Heart right ventricle (tissue), 16 donors: ENCODE data around the gene MCRS1. TPM values are rescaled to one million over a fixed set of nuclear protein-coding genes. Genes with fewer than 3 reads are reported as not detected.

ENCODE experiments used
- ATAC-seq, 8 donors: fragments of 200-7000 bp; cut with Tn5 transposase; one replicate each; pipeline ENCODE4 v1.9.1; 2020; ENCODE audit warnings: mild to moderate bottlenecking in 8 of 8, moderate library complexity in 8 of 8, moderate number of reproducible peaks in 1 of 8
- DNase-seq, 2 donors: peaks; one replicate each; pipeline ENCODE4 v3.0.0-alpha.2; 2020
- H3K27ac ChIP-seq, 10 donors: fragments of 200-600 bp; sonication (generic) in 2 of 10; one replicate each; pipeline versions ENCODE4 v1.5.0 to v1.8.0; 2020 to 2022; ENCODE audit warnings: mild to moderate bottlenecking in 3 of 10
- H3K27me3 ChIP-seq, 7 donors: fragments of 200-600 bp; one replicate each; pipeline ENCODE4 v1.8.0; 2021 to 2022; ENCODE audit warnings: mild to moderate bottlenecking in 2 of 7
- H3K36me3 ChIP-seq, 9 donors: fragments of 200-600 bp; sonication (generic) in 1 of 9; one replicate each; pipeline versions ENCODE4 v1.5.0 to v1.8.0; 2020 to 2022; ENCODE audit warnings: mild to moderate bottlenecking in 2 of 9
- H3K4me1 ChIP-seq, 9 donors: fragments of 200-600 bp; sonication (generic) in 1 of 9; one replicate each; pipeline versions ENCODE4 v1.5.0 to v1.8.0; 2020 to 2022; ENCODE audit warnings: mild to moderate bottlenecking in 4 of 9
- H3K4me3 ChIP-seq, 10 donors: fragments of 200-600 bp; sonication (generic) in 2 of 10; one replicate each; pipeline versions ENCODE4 v1.5.0 to v1.8.0; 2020 to 2022; ENCODE audit warnings: mild to moderate bottlenecking in 7 of 10, moderate library complexity in 2 of 10
- H3K9me3 ChIP-seq, 11 donors: fragments of 200-600 bp in 10 of 11; sonication (generic) in 2 of 11; one replicate each; pipeline versions ENCODE4 v1.5.0 to v1.8.0; 2013 to 2022; ENCODE audit warnings: mild to moderate bottlenecking in 2 of 11, control low read depth in 1 of 11, moderate library complexity in 1 of 11
- WGBS, 2 donors: extraction: QIAGEN DNeasy Blood & Tissue Kit; methylation state at CpG; one replicate each; pipeline ENCODE4 v1.1.7; 2013; ENCODE audit warnings: inconsistent platforms in 1 of 2; 5-methylcytosine and 5-hydroxymethylcytosine counted together
- intact Hi-C, 10 donors: fragments of 100-400 bp; cut with DNase I; formaldehyde crosslinking; loops; one replicate each; pipeline versions ENCODE4 v1.11.1 to v1.14.2; 2022
- polyA plus RNA-seq, 2 donors: library from polyadenylated mRNA; stranded (reverse); fragments of 200-250 nt; gene quantifications; one replicate each; pipeline ENCODE4 v1.2.3, GENCODE V29; 2013
- total RNA-seq, 10 donors: library from RNA; stranded (reverse); fragmentation: NEBNext Ultra II Directional in 3 of 10; extraction: Animal tissue kit (Norgen Biotek cat#: 25700) in 3 of 10; gene quantifications; one replicate each; pipeline versions ENCODE4 v1.2.1 to v1.2.4, GENCODE V29; 2021 to 2023
- TF ChIP-seq, protein P1 (sequence below), 9 donors: fragments of 200-600 bp; sonication (generic) in 2 of 9; IDR thresholded peaks; one replicate each; pipeline versions ENCODE4 v1.5.0 to v1.8.0; 2021 to 2022; ENCODE audit warnings: antibody characterized with exemption in 9 of 9, mild to moderate bottlenecking in 5 of 9, moderate library complexity in 1 of 9
- donor health status: Arrhythmogenic right ventricular cardiomyopathy.
- donor health status: ischemic (EF 13 %, LVEDD 7.1; RV severe dilation, severe dysfunction).
- donor health status: healthy with polysubstance abuse.
- donor health status: DM: no; HTN: yes; CAD: no.
- donor health status: DM: no; HTN: no; CAD: no.
- donor health status: ischemic (EF 25% LVEDD 6.9; RV normal size, moderate dysfunction).
- donor health status: ischemic (EF 25% LVEDD 5.7; RV mildly dilated, moderate dysfunction).
- donor health status: healthy.
- donor health status: DM: yes; HTN: yes; CAD: no.
- donor health status: Ischemic cardiomyopathy.
- donor health status: ischemic (EF 35%, LVEDD 5.7; RV mildly dilated, moderate dysfunction).
- donor health status: nonischemic (EF 11% LVEDD 7.7; RV severe dilation, severe dysfunction).
- donor health status: DM: yes; HTN: yes; CAD: no.
- donor health status: PGD.
- donor health status: ischemic (EF 29% LVEDD 5.4; RV normal size, mild dysfunction).
- donor health status: nonischemic (EF 23%, LVEDD 6.1; RV moderate dilation, normal function).

The MCRS1 gene
- total and polyA plus RNA-seq, 12 donors, result 72.6 to 118 (median 82.2) TPM

DNA sequence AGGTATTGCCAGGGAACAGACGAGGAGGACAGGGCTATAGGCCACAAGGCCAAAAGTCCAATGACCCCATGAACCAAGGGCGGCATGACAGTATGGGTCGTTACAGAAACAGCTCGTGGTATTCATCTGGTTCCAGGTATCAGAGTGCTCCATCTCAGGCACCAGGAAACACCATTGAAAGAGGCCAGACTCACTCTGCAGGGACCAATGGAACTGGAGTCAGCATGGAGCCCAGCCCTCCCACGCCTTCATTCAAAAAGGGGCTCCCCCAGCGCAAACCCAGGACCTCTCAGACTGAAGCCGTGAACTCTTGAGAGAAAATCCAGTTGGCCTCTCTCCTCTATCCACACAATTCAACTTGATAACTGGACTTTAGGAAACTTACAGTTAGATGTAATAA, 42.0 kb downstream of the MCRS1 start:
- Histone ChIP-seq H3K9me3 (no peaks in the 10 kb centered on the region), H3K4me1 (peaks cover 0 to 17% (median 0%) of the 10 kb centered on the region in 9 donors), H3K27ac (no peak overlapping the region), H3K36me3 (peaks cover 0 to 70% (median 5%) of the 10 kb centered on the region in 9 donors), H3K27me3 (no peaks in the 10 kb centered on the region), H3K4me3 (no peak overlapping the region)
- DNase-seq (no peak), ATAC-seq (peak in 1 of 8 donors; percentile 15)
- 94 to 95% methylated on average over 7 of the region's 7 CpGs for WGBS, 2 donors
- TF ChIP-seq, protein P1, sequence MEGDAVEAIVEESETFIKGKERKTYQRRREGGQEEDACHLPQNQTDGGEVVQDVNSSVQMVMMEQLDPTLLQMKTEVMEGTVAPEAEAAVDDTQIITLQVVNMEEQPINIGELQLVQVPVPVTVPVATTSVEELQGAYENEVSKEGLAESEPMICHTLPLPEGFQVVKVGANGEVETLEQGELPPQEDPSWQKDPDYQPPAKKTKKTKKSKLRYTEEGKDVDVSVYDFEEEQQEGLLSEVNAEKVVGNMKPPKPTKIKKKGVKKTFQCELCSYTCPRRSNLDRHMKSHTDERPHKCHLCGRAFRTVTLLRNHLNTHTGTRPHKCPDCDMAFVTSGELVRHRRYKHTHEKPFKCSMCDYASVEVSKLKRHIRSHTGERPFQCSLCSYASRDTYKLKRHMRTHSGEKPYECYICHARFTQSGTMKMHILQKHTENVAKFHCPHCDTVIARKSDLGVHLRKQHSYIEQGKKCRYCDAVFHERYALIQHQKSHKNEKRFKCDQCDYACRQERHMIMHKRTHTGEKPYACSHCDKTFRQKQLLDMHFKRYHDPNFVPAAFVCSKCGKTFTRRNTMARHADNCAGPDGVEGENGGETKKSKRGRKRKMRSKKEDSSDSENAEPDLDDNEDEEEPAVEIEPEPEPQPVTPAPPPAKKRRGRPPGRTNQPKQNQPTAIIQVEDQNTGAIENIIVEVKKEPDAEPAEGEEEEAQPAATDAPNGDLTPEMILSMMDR (IDR thresholded peaks at IDR 0.05), result no peak
- intact Hi-C loops, result no loop called here

DNA sequence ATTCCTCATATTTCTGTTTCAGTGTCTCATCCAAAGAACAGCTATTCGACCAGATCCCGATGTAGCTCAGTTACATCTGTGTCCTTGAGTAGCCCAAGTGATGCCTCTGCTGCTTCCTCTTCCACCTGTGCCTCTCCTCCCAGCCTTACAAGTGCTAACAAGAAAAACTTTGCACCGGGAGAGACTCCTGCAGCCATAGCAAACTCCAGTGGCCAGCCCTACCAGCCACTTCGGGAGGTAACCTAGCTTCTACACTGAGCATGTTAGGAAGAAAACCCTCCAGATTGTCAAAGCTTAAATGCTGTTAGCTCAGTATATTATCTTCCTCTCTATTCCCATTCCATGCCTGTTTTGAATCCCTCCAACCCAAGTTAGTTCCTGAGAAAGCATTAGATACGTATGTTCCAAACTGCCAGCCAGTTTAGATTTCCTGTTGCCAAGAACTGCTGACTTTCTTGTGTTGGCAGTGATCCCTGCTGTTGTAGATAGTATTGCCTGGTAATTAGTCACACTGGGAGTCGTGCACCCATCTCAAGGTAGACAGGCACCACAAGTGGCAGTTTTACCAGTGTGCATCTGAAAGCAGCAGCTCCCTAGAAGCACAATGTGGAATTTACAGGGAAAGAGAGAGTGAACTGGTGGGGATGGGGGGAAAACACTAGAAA, 43.1 kb downstream of the MCRS1 start:
- H3K36me3 ChIP-seq, result peaks cover 0 to 77% (median 5%) of the 10 kb centered on the region in 9 donors
- 54 to 70% methylated on average over 6 of the region's 6 CpGs for WGBS, 2 donors
- TF ChIP-seq, protein P1 (IDR thresholded peaks at IDR 0.05), result no peak
- peak overlapping the region in 7 of 10 donors; percentile 33 to 64 (median 59) for H3K27ac ChIP-seq
- DNase-seq, result peak in 1 of 2 donors; percentile 34
- peaks cover 0 to 17% (median 0%) of the 10 kb centered on the region in 9 donors for H3K4me1 ChIP-seq
- intact Hi-C loops, result no loop called here
- peak; percentile 51 to 94 (median 87) for ATAC-seq
- H3K4me3 ChIP-seq, result no peak overlapping the region
- H3K9me3 ChIP-seq, result no peaks in the 10 kb centered on the region
- no peaks in the 10 kb centered on the region for H3K27me3 ChIP-seq

DNA sequence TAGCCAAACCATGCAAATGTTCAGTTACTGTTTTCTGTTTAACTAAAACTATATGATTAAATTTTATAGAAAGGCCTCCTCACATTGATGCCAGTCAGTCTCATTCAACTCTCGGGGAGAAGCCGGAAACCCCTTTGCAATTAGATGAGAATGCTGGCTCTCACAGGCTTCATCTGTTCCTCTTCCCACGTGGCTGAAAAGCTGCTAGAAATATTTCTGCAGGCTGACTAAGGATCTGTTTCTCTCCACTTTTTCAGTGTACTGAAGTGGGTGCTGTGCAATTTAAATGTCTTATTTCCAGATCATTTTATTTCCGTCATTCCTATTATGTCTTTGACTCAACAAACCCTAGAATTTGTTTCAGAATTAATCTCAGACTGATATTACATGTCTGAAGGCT, 46.6 kb downstream of the MCRS1 start:
- no peaks in the 10 kb centered on the region for H3K27me3 ChIP-seq
- 89 to 91% methylated on average over 4 of the region's 4 CpGs for WGBS, 2 donors
- no peaks in the 10 kb centered on the region for H3K9me3 ChIP-seq
- intact Hi-C loops, result no loop called here
- peaks cover 0 to 77% (median 5%) of the 10 kb centered on the region in 9 donors for H3K36me3 ChIP-seq
- TF ChIP-seq, protein P1 (IDR thresholded peaks at IDR 0.05), result no peak
- ATAC-seq (no peak), DNase-seq (no peak)
- no peak overlapping the region for H3K4me3 ChIP-seq
- peaks cover 0 to 17% (median 0%) of the 10 kb centered on the region in 9 donors for H3K4me1 ChIP-seq
- no peak overlapping the region for H3K27ac ChIP-seq

DNA sequence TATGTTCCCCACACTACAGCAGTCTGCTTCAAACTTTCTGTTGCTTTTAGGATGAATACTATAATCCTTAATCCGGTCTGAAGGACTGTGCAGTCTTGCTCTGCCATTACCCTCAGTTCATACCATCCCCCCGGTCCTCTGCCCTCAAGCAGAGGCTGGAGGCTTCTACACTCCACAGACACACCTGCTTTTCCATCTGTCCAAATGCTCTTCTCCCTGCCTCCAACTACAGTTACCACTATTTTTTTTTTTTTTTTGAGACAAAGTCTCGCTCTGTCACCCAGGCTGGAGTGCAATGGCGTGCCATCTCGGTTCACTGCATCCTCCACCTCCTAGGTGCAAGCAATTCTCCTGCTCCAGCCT, 48.4 kb downstream of the MCRS1 start:
- intact Hi-C loops, result no loop called here
- H3K9me3 ChIP-seq, result no peaks in the 10 kb centered on the region
- H3K36me3 ChIP-seq, result peaks cover 0 to 68% (median 0%) of the 10 kb centered on the region in 9 donors
- WGBS, 2 donors, result 96 to 99% methylated on average over 5 of the region's 5 CpGs
- TF ChIP-seq, protein P1 (IDR thresholded peaks at IDR 0.05), result no peak
- ATAC-seq, result no peak
- no peak for DNase-seq
- no peak overlapping the region for H3K4me3 ChIP-seq
- no peak overlapping the region for H3K27ac ChIP-seq
- H3K4me1 ChIP-seq, result peaks cover 0 to 6% (median 0%) of the 10 kb centered on the region in 9 donors
- no peaks in the 10 kb centered on the region for H3K27me3 ChIP-seq
